Prostate gland (tissue), 2 donors: ENCODE results near the gene SURF1.

ENCODE experiments used
- CTCF ChIP-seq, 4 experiments: fragments of 200-600 bp in 2 of 4; fragments of 450-650 bp in 2 of 4; sonication (generic) in 2 of 4; IDR thresholded peaks; 1 replicate in 3 of 4; 2 replicates in 1 of 4; pipeline ENCODE4 v1.5.1; 2016 to 2019; ENCODE audit warnings: antibody characterized with exemption in 4 of 4, mild to moderate bottlenecking in 2 of 4, moderate library complexity in 2 of 4
- POLR2AphosphoS5 ChIP-seq: sonication (generic); formaldehyde crosslinking; IDR thresholded peaks from one replicate; pipeline ENCODE4 v1.6.1; 2017; ENCODE audit warnings: antibody characterized with exemption

GRCh38 chr9:133344979-133345378 is 11.3 kb downstream of the SURF1 start:
- TF ChIP-seq CTCF (IDR thresholded peaks at IDR 0.05) (no peak), POLR2AphosphoS5 (no peak)
